Melanocyte of skin (primary cell): ENCODE measurements around the gene ASZ1. TPM values are rescaled to one million over a fixed set of nuclear protein-coding genes. Genes with fewer than 3 reads are reported as not detected.

Experiments used
- total RNA-seq, 2 donors: library from RNA; depleted of rRNA; stranded (reverse); fragments of >200 nt; gene quantifications; 2 replicates each; pipeline ENCODE4 v1.2.3, GENCODE V29; 2012

The ASZ1 gene, protein sequence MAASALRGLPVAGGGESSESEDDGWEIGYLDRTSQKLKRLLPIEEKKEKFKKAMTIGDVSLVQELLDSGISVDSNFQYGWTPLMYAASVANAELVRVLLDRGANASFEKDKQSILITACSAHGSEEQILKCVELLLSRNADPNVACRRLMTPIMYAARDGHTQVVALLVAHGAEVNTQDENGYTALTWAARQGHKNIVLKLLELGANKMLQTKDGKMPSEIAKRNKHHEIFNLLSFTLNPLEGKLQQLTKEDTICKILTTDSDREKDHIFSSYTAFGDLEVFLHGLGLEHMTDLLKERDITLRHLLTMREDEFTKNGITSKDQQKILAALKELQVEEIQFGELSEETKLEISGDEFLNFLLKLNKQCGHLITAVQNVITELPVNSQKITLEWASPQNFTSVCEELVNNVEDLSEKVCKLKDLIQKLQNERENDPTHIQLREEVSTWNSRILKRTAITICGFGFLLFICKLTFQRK
- not detected for total RNA-seq

DNA sequence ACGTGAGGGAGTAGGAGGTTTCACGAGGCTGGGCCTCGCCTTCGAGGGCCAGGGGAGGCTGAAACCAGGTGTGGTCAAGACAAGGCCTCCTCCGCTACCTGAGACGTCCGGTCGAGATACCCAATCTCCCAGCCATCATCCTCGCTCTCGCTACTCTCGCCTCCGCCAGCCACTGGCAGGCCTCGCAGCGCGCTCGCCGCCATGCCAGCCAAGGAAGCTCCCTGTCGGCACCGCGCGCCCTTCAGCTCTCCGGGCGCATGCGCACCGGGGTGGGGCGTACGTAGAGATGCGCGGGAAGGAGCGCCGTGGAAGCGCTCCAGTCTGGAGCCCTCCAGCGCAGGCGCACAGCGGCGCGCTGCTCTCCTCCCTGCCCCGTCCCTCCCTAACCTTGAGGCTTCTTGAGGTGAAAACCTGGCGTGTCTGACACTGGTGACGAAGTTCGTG, at the start of gene ASZ1:
Gene ASZ1 (minus strand): TSS at position 236 of the 444 bp plus-strand sequence. CDS start 33 bp downstream, at position 203.

DNA sequence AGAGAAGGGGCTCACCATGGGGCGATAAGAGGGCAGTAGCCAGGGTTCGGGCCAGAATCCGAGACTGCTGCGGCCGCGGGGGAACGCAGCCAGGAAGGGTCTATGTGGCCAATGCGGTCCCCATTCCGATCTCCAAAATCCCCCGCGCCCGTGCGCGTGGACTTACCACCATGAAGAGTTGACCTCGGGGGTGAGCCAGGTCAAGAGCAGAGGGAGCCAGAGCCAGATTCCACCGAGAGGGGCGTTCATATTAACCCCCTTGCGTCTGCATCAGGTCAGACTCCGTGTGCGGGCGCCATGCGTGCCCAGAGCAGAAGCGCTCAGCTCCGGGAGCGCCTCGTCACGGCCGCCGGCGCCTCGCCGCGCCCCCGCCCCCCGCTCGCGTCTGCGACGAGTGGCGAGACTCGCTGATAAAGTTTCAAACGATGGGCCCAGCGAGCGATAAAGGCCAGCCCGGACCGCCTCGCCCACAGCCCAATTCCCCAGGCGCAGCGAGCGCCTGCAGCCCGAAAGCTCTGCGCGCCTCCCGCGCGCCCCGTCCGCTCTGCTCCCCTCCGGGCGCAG, 104.5 kb downstream of the ASZ1 start, which contains the start of gene WNT2:
Gene WNT2 (minus strand): TSS at position 318 of the 564 bp plus-strand sequence. CDS start 69 bp downstream, at position 249.

Other genes starting within 250 kb of the ASZ1 start
- under 1 TPM in 1 of 2 donors, not detected in 1; under 0.01 TPM for gene WNT2, start 104.4 kb downstream of the ASZ1 start, total RNA-seq
- not detected for gene CFTR, start 52.5 kb upstream of the ASZ1 start, total RNA-seq